ENCODE results near the gene CRYBG1.
A peak's percentile ranks its signal among the peaks of the same experiment; 100 is the strongest.
"Not testable (repeated sequence)": the region's sequence is repeated elsewhere in the genome, so short reads cannot be mapped to it uniquely, and the experiment has no call there.

Gene CRYBG1

GRCh38 chr6:106527979-106528378 is 167.5 kb downstream of the CRYBG1 start:
- DNase-seq (ENCODE audit: low spot score): peak; percentile 78

- no peak for DNase-seq (ENCODE audit: low spot score)
Observed at GRCh38 chr6:106528521-106528920, 168.0 kb downstream of the CRYBG1 start.

- DNase-seq (ENCODE audit: low spot score): no peak
Observed at GRCh38 chr6:106529438-106529837, 168.9 kb downstream of the CRYBG1 start.

GRCh38 chr6:106530026-106530425 is 169.5 kb downstream of the CRYBG1 start:
- DNase-seq (ENCODE audit: low spot score): no peak

- no peak for DNase-seq (ENCODE audit: low spot score)
Observed at GRCh38 chr6:106530502-106530901, 170.0 kb downstream of the CRYBG1 start.

GRCh38 chr6:106533054-106533453 is 172.5 kb downstream of the CRYBG1 start:
- no peak for DNase-seq (ENCODE audit: low spot score)

GRCh38 chr6:106534004-106534403 is 173.5 kb downstream of the CRYBG1 start:
- no peak for DNase-seq (ENCODE audit: low spot score)

GRCh38 chr6:106534564-106534982 is 174.1 kb downstream of the CRYBG1 start:
- DNase-seq (ENCODE audit: low spot score): no peak

GRCh38 chr6:106535012-106535411 is 174.5 kb downstream of the CRYBG1 start:
- no peak for DNase-seq (ENCODE audit: low spot score)

- DNase-seq (ENCODE audit: low spot score): no peak
Observed at GRCh38 chr6:106536357-106536756, 175.8 kb downstream of the CRYBG1 start.

GRCh38 chr6:106536851-106537250 is 176.3 kb downstream of the CRYBG1 start:
- no peak for DNase-seq (ENCODE audit: low spot score)

- no peak for DNase-seq (ENCODE audit: low spot score)
Observed at GRCh38 chr6:106537662-106538061, 177.1 kb downstream of the CRYBG1 start.

GRCh38 chr6:106538145-106538544 is 177.6 kb downstream of the CRYBG1 start:
- no peak for DNase-seq (ENCODE audit: low spot score)

GRCh38 chr6:106539936-106540335 is 179.4 kb downstream of the CRYBG1 start:
- DNase-seq (ENCODE audit: low spot score): no peak

GRCh38 chr6:106540432-106540831 is 179.9 kb downstream of the CRYBG1 start:
- DNase-seq (ENCODE audit: low spot score): no peak

- DNase-seq (ENCODE audit: low spot score): no peak
Observed at GRCh38 chr6:106540907-106541306, 180.4 kb downstream of the CRYBG1 start.

GRCh38 chr6:106546261-106546690 is 185.8 kb downstream of the CRYBG1 start:
- DNase-seq (ENCODE audit: low spot score): no peak

GRCh38 chr6:106546691-106547414 is 186.3 kb downstream of the CRYBG1 start:
- peak; percentile 45 for DNase-seq (ENCODE audit: low spot score)

- DNase-seq (ENCODE audit: low spot score): no peak
Observed at GRCh38 chr6:106547601-106548453, 187.3 kb downstream of the CRYBG1 start.

GRCh38 chr6:106548926-106549455 is 188.5 kb downstream of the CRYBG1 start:
- not testable (repeated sequence) for DNase-seq (ENCODE audit: low spot score)

GRCh38 chr6:106549521-106549920 is 189.0 kb downstream of the CRYBG1 start:
- DNase-seq (ENCODE audit: low spot score): no peak

- no peak for DNase-seq (ENCODE audit: low spot score)
Observed at GRCh38 chr6:106551155-106551554, 190.6 kb downstream of the CRYBG1 start.

- DNase-seq (ENCODE audit: low spot score): no peak
Observed at GRCh38 chr6:106553440-106553839, 192.9 kb downstream of the CRYBG1 start.
